ENCODE data around the gene ZBTB17. TPM values are rescaled to one million over a fixed set of nuclear protein-coding genes. Genes with fewer than 3 reads are reported as not detected.

ZBTB17 gene
- total RNA-seq, 1 experiment from 2014 or later = 22.1 TPM

DNA sequence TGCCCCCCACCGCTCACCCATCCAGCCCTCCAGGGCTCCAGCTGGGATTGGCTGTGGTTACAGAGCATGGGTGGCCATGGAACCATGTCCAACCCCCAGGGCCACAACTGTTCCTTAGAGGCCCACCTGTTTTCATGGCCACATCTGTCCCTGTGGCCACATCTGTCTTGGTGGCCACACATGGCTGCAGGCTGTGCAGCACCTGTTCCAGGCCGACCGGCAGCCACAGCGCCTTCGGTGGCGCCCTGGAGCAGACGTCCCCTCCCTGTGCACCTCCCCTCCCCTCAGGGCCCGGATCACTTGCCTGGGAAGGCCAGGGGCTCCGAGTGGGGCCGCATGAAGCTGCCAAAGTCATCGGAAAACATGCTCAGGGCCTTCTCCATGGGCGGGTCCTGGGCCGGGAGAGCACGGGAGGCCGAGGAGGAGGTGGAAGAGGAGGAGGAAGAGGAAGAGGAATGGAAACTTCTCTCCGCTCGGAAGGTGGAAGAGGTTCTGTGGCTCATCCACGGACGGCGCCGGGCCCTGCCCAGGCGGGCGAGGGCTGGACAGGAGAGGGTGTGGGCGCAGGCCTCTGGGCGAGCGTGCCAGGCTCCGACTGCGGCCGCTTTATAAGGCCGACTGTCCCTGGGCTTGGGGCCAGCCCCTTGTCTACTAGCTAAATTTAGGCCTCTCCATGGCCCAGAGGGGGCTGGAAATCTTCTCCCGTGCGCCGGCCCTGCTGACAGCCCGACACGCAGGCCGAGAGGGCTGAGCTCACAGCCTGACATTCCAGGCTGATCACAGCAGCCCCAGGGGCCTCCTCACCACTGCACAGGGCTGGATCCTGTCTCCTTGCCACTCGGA lies 41.8 kb upstream of the ZBTB17 start, which contains the start of gene HSPB7:
TSS of gene HSPB7 (minus strand) at position 583 of the 843 bp plus-strand sequence. CDS start at position 503, 80 bp downstream.
- intact Hi-C loops (cut with micrococcal nuclease; ENCODE audit: unreplicated experiment) = no loop called here
- BruUV-seq (replicated peaks) = no TSS peak
- DNase-seq = no peak
- TF ChIP-seq, protein P1, sequence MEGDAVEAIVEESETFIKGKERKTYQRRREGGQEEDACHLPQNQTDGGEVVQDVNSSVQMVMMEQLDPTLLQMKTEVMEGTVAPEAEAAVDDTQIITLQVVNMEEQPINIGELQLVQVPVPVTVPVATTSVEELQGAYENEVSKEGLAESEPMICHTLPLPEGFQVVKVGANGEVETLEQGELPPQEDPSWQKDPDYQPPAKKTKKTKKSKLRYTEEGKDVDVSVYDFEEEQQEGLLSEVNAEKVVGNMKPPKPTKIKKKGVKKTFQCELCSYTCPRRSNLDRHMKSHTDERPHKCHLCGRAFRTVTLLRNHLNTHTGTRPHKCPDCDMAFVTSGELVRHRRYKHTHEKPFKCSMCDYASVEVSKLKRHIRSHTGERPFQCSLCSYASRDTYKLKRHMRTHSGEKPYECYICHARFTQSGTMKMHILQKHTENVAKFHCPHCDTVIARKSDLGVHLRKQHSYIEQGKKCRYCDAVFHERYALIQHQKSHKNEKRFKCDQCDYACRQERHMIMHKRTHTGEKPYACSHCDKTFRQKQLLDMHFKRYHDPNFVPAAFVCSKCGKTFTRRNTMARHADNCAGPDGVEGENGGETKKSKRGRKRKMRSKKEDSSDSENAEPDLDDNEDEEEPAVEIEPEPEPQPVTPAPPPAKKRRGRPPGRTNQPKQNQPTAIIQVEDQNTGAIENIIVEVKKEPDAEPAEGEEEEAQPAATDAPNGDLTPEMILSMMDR (IDR thresholded peaks at IDR 0.05; ENCODE audit: unreplicated experiment) = no peak
- Mint-ChIP-seq H3K27me3 (ENCODE audit: unreplicated experiment) (peaks cover 33% of the 10 kb centered on the region), H3K9me3 (ENCODE audit: low read depth, unreplicated experiment) (no peaks in the 10 kb centered on the region), H3K4me1 (ENCODE audit: low read depth, unreplicated experiment) (peaks cover 15% of the 10 kb centered on the region), H3K36me3 (ENCODE audit: insufficient read depth, unreplicated experiment) (peaks cover 4% of the 10 kb centered on the region), H3K4me3 (ENCODE audit: low read depth, unreplicated experiment) (no peak within 1 kb of the TSS), H3K27ac (ENCODE audit: unreplicated experiment) (no peak within 1 kb of the TSS)
- CTCF ChIA-PET = no interaction called here

DNA sequence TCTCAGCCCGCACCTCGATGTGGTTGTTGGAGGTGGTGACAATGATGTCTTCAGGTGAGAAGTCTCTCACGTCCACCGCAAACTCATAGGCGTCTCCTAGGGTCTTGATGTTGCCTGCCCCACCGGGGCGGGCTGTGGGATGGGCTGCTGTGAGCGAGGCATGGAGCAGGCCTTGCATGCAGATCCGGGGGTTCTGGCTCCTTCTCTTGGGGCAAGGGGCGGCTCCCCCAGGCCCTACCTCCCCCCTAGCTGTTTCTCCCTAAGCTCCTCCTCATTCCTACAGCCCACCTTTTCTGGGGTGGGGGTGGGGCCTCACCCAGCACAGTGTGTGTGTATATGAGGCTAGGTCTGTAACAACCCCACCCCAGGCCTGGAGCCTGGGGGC lies 41.2 kb upstream of the ZBTB17 start:
- DNase-seq = no peak
- H3K36me3 Mint-ChIP-seq (ENCODE audit: insufficient read depth, unreplicated experiment) = peaks cover 4% of the 10 kb centered on the region
- H3K27ac Mint-ChIP-seq (ENCODE audit: unreplicated experiment) = no peak overlapping the region
- no peaks in the 10 kb centered on the region for H3K9me3 Mint-ChIP-seq (ENCODE audit: low read depth, unreplicated experiment)
- peaks cover 15% of the 10 kb centered on the region for H3K4me1 Mint-ChIP-seq (ENCODE audit: low read depth, unreplicated experiment)
- H3K4me3 Mint-ChIP-seq (ENCODE audit: low read depth, unreplicated experiment) = no peak overlapping the region
- no TSS peak for BruUV-seq (replicated peaks)
- CTCF ChIA-PET = no interaction called here
- peaks cover 27% of the 10 kb centered on the region for H3K27me3 Mint-ChIP-seq (ENCODE audit: unreplicated experiment)
- intact Hi-C loops (cut with micrococcal nuclease; ENCODE audit: unreplicated experiment) = no loop called here
- TF ChIP-seq, protein P1 (IDR thresholded peaks at IDR 0.05; ENCODE audit: unreplicated experiment) = no peak

DNA sequence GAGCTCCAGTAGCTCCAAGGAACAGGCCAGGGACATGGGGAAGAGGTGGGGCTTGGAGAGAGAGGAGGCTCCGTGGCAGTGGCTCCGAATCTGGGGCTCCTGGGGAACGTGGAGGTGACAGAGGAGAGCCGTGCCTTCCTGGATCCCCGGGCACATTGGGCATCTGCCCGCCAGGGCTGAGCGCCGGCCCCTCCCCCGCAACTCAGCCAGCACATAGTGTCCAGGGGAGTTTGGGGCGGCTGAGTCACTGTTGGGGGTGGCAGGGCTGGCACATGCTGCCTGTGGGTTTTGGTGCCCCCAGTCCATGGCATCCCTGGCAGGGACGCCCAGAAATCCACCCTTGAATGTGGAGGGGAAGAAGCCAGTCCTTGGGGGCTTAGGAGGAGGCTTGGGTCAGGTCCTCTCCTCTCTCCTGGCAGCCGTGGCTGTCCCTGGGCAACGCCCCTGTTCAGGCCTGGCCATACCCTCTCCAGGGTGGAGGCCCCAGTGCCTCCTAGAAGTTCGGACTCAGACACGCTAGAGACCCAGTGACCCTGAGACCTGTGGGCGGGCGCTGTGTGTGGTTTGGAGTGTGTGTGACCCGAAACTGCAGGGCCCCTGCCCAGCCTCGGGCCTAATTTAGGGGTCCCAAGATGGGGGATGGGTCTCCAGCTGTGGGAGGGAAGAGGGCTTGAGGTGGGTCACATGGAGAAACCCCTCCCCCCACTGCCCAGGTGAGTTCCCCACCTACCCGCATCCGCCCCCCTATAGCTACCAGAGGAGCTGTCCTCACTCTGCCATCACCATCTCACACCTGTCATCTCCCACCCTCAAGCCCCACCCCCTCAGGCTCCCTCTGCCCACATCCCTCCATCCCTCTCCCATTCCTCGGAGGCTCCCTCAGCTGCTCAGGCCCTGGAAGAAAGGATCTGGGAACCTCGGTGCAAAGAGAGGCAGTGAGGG lies 40.3 kb upstream of the ZBTB17 start:
- H3K27ac Mint-ChIP-seq (ENCODE audit: unreplicated experiment) = no peak overlapping the region
- H3K4me1 Mint-ChIP-seq (ENCODE audit: low read depth, unreplicated experiment) = peaks cover 8% of the 10 kb centered on the region
- H3K27me3 Mint-ChIP-seq (ENCODE audit: unreplicated experiment) = peaks cover 18% of the 10 kb centered on the region
- BruUV-seq (replicated peaks) = no TSS peak
- no peaks in the 10 kb centered on the region for H3K9me3 Mint-ChIP-seq (ENCODE audit: low read depth, unreplicated experiment)
- H3K36me3 Mint-ChIP-seq (ENCODE audit: insufficient read depth, unreplicated experiment) = peaks cover 4% of the 10 kb centered on the region
- TF ChIP-seq, protein P1 (IDR thresholded peaks at IDR 0.05; ENCODE audit: unreplicated experiment) = no peak
- CTCF ChIA-PET = no interaction called here
- no peak overlapping the region for H3K4me3 Mint-ChIP-seq (ENCODE audit: low read depth, unreplicated experiment)
- DNase-seq = no peak
- intact Hi-C loops (cut with micrococcal nuclease; ENCODE audit: unreplicated experiment) = no loop called here

DNA sequence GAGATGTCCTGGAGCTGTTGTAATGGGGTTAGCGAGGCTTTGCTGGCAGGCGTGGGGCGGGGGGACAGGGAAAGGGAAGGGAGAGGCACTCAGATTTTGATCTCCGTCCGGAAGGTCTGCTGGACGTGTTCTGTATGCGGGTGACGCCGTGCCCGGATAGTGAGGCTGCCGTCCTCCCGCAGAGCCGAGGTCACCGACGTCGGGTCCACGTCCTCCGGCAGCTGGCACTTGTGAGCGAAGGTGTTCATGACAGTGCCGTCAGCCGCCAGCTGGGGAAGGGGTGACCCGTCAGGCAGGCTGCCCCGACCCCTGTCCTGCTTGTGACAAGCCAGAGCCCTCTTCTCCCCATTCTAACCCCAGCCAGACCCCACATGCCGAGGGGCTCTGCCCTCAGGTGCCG lies 39.6 kb upstream of the ZBTB17 start:
- H3K27ac Mint-ChIP-seq (ENCODE audit: unreplicated experiment) = no peak overlapping the region
- BruUV-seq (replicated peaks) = no TSS peak
- intact Hi-C loops (cut with micrococcal nuclease; ENCODE audit: unreplicated experiment) = no loop called here
- H3K4me1 Mint-ChIP-seq (ENCODE audit: low read depth, unreplicated experiment) = peaks cover 8% of the 10 kb centered on the region
- H3K4me3 Mint-ChIP-seq (ENCODE audit: low read depth, unreplicated experiment) = no peak overlapping the region
- DNase-seq = no peak
- H3K36me3 Mint-ChIP-seq (ENCODE audit: insufficient read depth, unreplicated experiment) = peaks cover 4% of the 10 kb centered on the region
- TF ChIP-seq, protein P1 (IDR thresholded peaks at IDR 0.05; ENCODE audit: unreplicated experiment) = no peak
- CTCF ChIA-PET = no interaction called here
- H3K9me3 Mint-ChIP-seq (ENCODE audit: low read depth, unreplicated experiment) = no peaks in the 10 kb centered on the region
- peaks cover 14% of the 10 kb centered on the region for H3K27me3 Mint-ChIP-seq (ENCODE audit: unreplicated experiment)
